KOPT-K1 (cell line): ENCODE data around the gene B3GNT2.
A peak's percentile ranks its signal among the peaks of the same experiment; 100 is the strongest.

Experiments used
- H3K27ac ChIP-seq: fragments of 200-600 bp; sonication (generic); 2 replicates; pipeline ENCODE4 v1.5.1; 2016; ENCODE audit warnings: antibody characterized with exemption, mild to moderate bottlenecking, low read depth, low read length; ENCODE audit not compliant: poor library complexity, severe bottlenecking
- H3K36me3 ChIP-seq: fragments of 200-600 bp; sonication (generic); 2 replicates; pipeline ENCODE4 v1.5.1; 2017; ENCODE audit warnings: antibody characterized with exemption, mild to moderate bottlenecking, low read length, moderate library complexity; ENCODE audit not compliant: insufficient read depth
- H3K9me3 ChIP-seq: fragments of 200-600 bp; sonication (generic); 2 replicates; pipeline ENCODE4 v1.5.1; 2017; ENCODE audit warnings: antibody characterized with exemption, low read length, mild to moderate bottlenecking; ENCODE audit not compliant: insufficient read depth, poor library complexity, severe bottlenecking

The B3GNT2 gene

GRCh38 chr2:62177392-62178049, 18.4 kb upstream of the B3GNT2 start:
- Histone ChIP-seq H3K27ac (peak overlapping the region; percentile 93), H3K36me3 (no peaks in the 10 kb centered on the region), H3K9me3 (no peaks in the 10 kb centered on the region)

GRCh38 chr2:62178741-62179271, 17.1 kb upstream of the B3GNT2 start:
- Histone ChIP-seq H3K9me3 (no peaks in the 10 kb centered on the region), H3K27ac (peak overlapping the region; percentile 93), H3K36me3 (no peaks in the 10 kb centered on the region)

GRCh38 chr2:62180975-62181374, 14.9 kb upstream of the B3GNT2 start:
- H3K9me3 ChIP-seq, result no peaks in the 10 kb centered on the region
- peak overlapping the region; percentile 93 for H3K27ac ChIP-seq
- no peaks in the 10 kb centered on the region for H3K36me3 ChIP-seq

GRCh38 chr2:62181843-62182242, 14.1 kb upstream of the B3GNT2 start:
- Histone ChIP-seq H3K9me3 (no peaks in the 10 kb centered on the region), H3K36me3 (no peaks in the 10 kb centered on the region), H3K27ac (peak overlapping the region; percentile 93)

- Histone ChIP-seq H3K27ac (no peak overlapping the region), H3K36me3 (no peaks in the 10 kb centered on the region), H3K9me3 (no peaks in the 10 kb centered on the region)
Observed at GRCh38 chr2:62184512-62185230, 11.2 kb upstream of the B3GNT2 start.

- no peaks in the 10 kb centered on the region for H3K9me3 ChIP-seq
- H3K36me3 ChIP-seq, result no peaks in the 10 kb centered on the region
- no peak overlapping the region for H3K27ac ChIP-seq
Observed at GRCh38 chr2:62185475-62186155, 10.3 kb upstream of the B3GNT2 start.

- H3K36me3 ChIP-seq, result no peaks in the 10 kb centered on the region
- no peaks in the 10 kb centered on the region for H3K9me3 ChIP-seq
- no peak overlapping the region for H3K27ac ChIP-seq
Observed at GRCh38 chr2:62186156-62186905, 9.6 kb upstream of the B3GNT2 start.

GRCh38 chr2:62187246-62187645, 8.7 kb upstream of the B3GNT2 start:
- Histone ChIP-seq H3K9me3 (no peaks in the 10 kb centered on the region), H3K36me3 (no peaks in the 10 kb centered on the region), H3K27ac (no peak overlapping the region)

- H3K9me3 ChIP-seq, result no peaks in the 10 kb centered on the region
- H3K36me3 ChIP-seq, result no peaks in the 10 kb centered on the region
- H3K27ac ChIP-seq, result peak overlapping the region; percentile 53
Observed at GRCh38 chr2:62188416-62188815, 7.5 kb upstream of the B3GNT2 start.

- Histone ChIP-seq H3K9me3 (no peaks in the 10 kb centered on the region), H3K36me3 (no peaks in the 10 kb centered on the region), H3K27ac (peak overlapping the region; percentile 53)
Observed at GRCh38 chr2:62189196-62189595, 6.7 kb upstream of the B3GNT2 start.

GRCh38 chr2:62192811-62193210, 3.1 kb upstream of the B3GNT2 start:
- Histone ChIP-seq H3K27ac (peak overlapping the region; percentile 49), H3K36me3 (no peaks in the 10 kb centered on the region), H3K9me3 (no peaks in the 10 kb centered on the region)

- H3K9me3 ChIP-seq, result no peaks in the 10 kb centered on the region
- no peaks in the 10 kb centered on the region for H3K36me3 ChIP-seq
- H3K27ac ChIP-seq, result peak overlapping the region; percentile 94
Observed at GRCh38 chr2:62194558-62195420, 1.1 kb upstream of the B3GNT2 start.

GRCh38 chr2:62196278-62196901, 475 bp downstream of the B3GNT2 start:
- Histone ChIP-seq H3K36me3 (no peaks in the 10 kb centered on the region), H3K27ac (peak overlapping the region; percentile 94), H3K9me3 (no peaks in the 10 kb centered on the region)
